HepG2 (cell line): Measurements from ENCODE around the gene MRM1. TPM values are rescaled to one million over a fixed set of nuclear protein-coding genes. Genes with fewer than 3 reads are reported as not detected.

Experiments used
- ATAC-seq: fragments of 200-7000 bp; cut with Tn5 transposase; 3 replicates; pipeline ENCODE4 v1.9.1; 2020; ENCODE audit warnings: mild to moderate bottlenecking, moderate library complexity
- BruUV-seq: library from RNA; stranded (reverse); fragments of 400-500 nt; replicated peaks from 2 replicates; lab custom pipeline; 2021; lab: Mats Ljungman, UMichigan
- CTCF ChIA-PET: fragments of 300-600 bp; formaldehyde crosslinking; extraction: SDS; loops from one replicate; lab custom pipeline; 2021; ENCODE audit warnings: low total read pairs, inconsistent platforms, low intra/inter-chr PET ratio; lab: Yijun Ruan, JAX
- POLR2A ChIA-PET: fragments of 350-600 bp; sonication (Branson Sonifier 250); formaldehyde crosslinking; loops from one replicate; lab custom pipeline; 2020; ENCODE audit warnings: antibody characterized with exemption, inconsistent platforms; lab: Yijun Ruan, JAX
- DNase-seq: peaks from one replicate; pipeline ENCODE4 v3.0.0-alpha.2; 2015; ENCODE audit warnings: low spot score
- FAIRE-seq: peaks from 3 replicates; lab custom pipeline; 2011; peaks lifted over from hg19 to GRCh38; lab: Jason Lieb, UNC
- H2AFZ ChIP-seq: one replicate; pipeline ENCODE4 v1.6.1; 2011; ENCODE audit warnings: low read length, inconsistent platforms
- H3K27ac ChIP-seq: fragments of 300-600 bp; 3 replicates; pipeline ENCODE4 v1.8.0; 2011; ENCODE audit warnings: mixed run types, mild to moderate bottlenecking, mixed read lengths, low read length, inconsistent platforms; ENCODE audit not compliant: insufficient read depth; ENCODE audit errors: extremely low read length
- H3K27me3 ChIP-seq, 2 experiments: fragments of 200-600 bp in 1 of 2; 2 replicates in 1 of 2; 3 replicates in 1 of 2; pipeline versions ENCODE4 v1.6.0 to v1.8.0; 2011; ENCODE audit warnings: low read length in 2 of 2, mild to moderate bottlenecking in 2 of 2, moderate library complexity in 2 of 2, inconsistent platforms in 1 of 2; ENCODE audit not compliant: insufficient read depth in 2 of 2, control insufficient read depth in 1 of 2
- H3K36me3 ChIP-seq, 2 experiments: fragments of 200-600 bp in 1 of 2; replicated peaks in 1 of 2; 2 replicates in 1 of 2; 3 replicates in 1 of 2; pipeline versions ENCODE4 v1.5.1 to v1.8.0; 2011; ENCODE audit warnings: low read length in 2 of 2, inconsistent platforms in 1 of 2; ENCODE audit not compliant: insufficient read depth in 2 of 2, control insufficient read depth in 1 of 2
- H3K4me1 ChIP-seq: 2 replicates; pipeline ENCODE4 v1.5.1; 2012; ENCODE audit warnings: low read length, inconsistent platforms; ENCODE audit not compliant: insufficient read depth
- H3K4me2 ChIP-seq: 2 replicates; pipeline ENCODE4 v1.6.0; 2011; ENCODE audit warnings: low read depth, low read length, inconsistent platforms
- H3K4me3 ChIP-seq, 3 experiments: fragments of 200-600 bp in 1 of 3; sonication (generic), shearing (Covaris generic) in 1 of 3; replicated peaks in 1 of 3; 2 replicates each; pipeline ENCODE4 v1.5.1; 2011 to 2016; ENCODE audit warnings: low read length in 3 of 3, inconsistent platforms in 2 of 3, low read depth in 2 of 3, mild to moderate bottlenecking in 2 of 3, control low read depth in 1 of 3, mixed read lengths in 1 of 3; ENCODE audit not compliant: insufficient read depth in 1 of 3
- H3K79me2 ChIP-seq: one replicate; pipeline ENCODE4 v1.6.1; 2011; ENCODE audit warnings: low read length, inconsistent platforms; ENCODE audit not compliant: insufficient read depth
- H3K9ac ChIP-seq: 2 replicates; pipeline ENCODE4 v1.6.0; 2011; ENCODE audit warnings: mild to moderate bottlenecking, low read depth, low read length, inconsistent platforms; ENCODE audit not compliant: insufficient read depth
- H3K9me3 ChIP-seq: 2 replicates; pipeline ENCODE4 v1.5.1; 2012; ENCODE audit warnings: mild to moderate bottlenecking, low read length
- H4K20me1 ChIP-seq: 2 replicates; pipeline ENCODE4 v1.6.0; 2011; ENCODE audit warnings: inconsistent platforms, mild to moderate bottlenecking, low read length, moderate library complexity; ENCODE audit not compliant: insufficient read depth
- AKNA ChIP-seq: sonication (generic); formaldehyde crosslinking; IDR thresholded peaks from 2 replicates; pipeline ENCODE4 v1.4.0; 2020; ENCODE audit warnings: missing genetic modification reagents, borderline replicate concordance
- ARID3A ChIP-seq: IDR thresholded peaks from 2 replicates; pipeline ENCODE4 v1.6.1; 2012; ENCODE audit warnings: low read depth, low read length, improper control_type of control experiment
- FOXJ3 ChIP-seq: sonication (generic); formaldehyde crosslinking; IDR thresholded peaks from 2 replicates; pipeline ENCODE4 v1.4.0; 2020; ENCODE audit warnings: missing genetic modification reagents, mild to moderate bottlenecking, borderline replicate concordance
- GATA4 ChIP-seq: sonication (generic); IDR thresholded peaks from 2 replicates; pipeline ENCODE4 v1.6.1; 2016; ENCODE audit warnings: antibody characterized with exemption, low read depth, borderline replicate concordance
- MXD1 ChIP-seq: sonication (generic); formaldehyde crosslinking; IDR thresholded peaks from 2 replicates; pipeline ENCODE4 v1.4.0; 2020; ENCODE audit warnings: mild to moderate bottlenecking, missing genetic modification reagents
- NCOR1 ChIP-seq: fragments of 200-600 bp; sonication (generic); IDR thresholded peaks from 2 replicates; pipeline ENCODE4 v1.7.0; 2017; ENCODE audit warnings: antibody characterized with exemption, low read length, borderline replicate concordance
- THAP11 ChIP-seq: IDR thresholded peaks from 2 replicates; pipeline ENCODE4 v1.6.1; 2016; ENCODE audit warnings: missing biosample characterization, missing genetic modification reagents
- TOPORS ChIP-seq: sonication (generic); formaldehyde crosslinking; IDR thresholded peaks from 2 replicates; pipeline ENCODE4 v1.8.0; 2023; ENCODE audit warnings: mild to moderate bottlenecking, missing genetic modification reagents
- TP53 ChIP-seq: sonication (generic); formaldehyde crosslinking; conservative IDR thresholded peaks from 2 replicates; pipeline ENCODE4 v1.4.0; 2020; ENCODE audit warnings: missing genetic modification reagents
- ZNF253 ChIP-seq: sonication (generic); formaldehyde crosslinking; IDR thresholded peaks from 2 replicates; pipeline ENCODE4 v1.8.0; 2022; ENCODE audit warnings: mild to moderate bottlenecking, missing genetic modification reagents, borderline replicate concordance
- WGBS: methylation state at CpG from one replicate; pipeline ENCODE4 v1.1.6; 2017; ENCODE audit warnings: low lambda C conversion rate; 5-methylcytosine and 5-hydroxymethylcytosine counted together
- in situ Hi-C: cut with HindIII; loops from 2 replicates; pipeline ENCODE4 v1.10.0; 2017; ENCODE audit warnings: low pct_unique_long_range_greater_than_20kb; ENCODE audit not compliant: extremely low pct_ligation_motif_present
- intact Hi-C: fragments of 100-400 bp; cut with micrococcal nuclease; formaldehyde crosslinking; loops from one replicate; pipeline ENCODE4 v1.10.0; 2022; ENCODE audit not compliant: unreplicated experiment
- polyA plus RNA-seq, 8 experiments: library from polyadenylated mRNA; depleted of rRNA in 3 of 8; stranded (reverse) in 7 of 8; unstranded in 1 of 8; fragments of >200 nt; fragmentation: Illumina TruSeq in 4 of 8; extraction: Trizol in 4 of 8; gene quantifications; 2 replicates each; pipeline versions ENCODE4 v1.2.1 to v1.2.3, GENCODE V29; 2011 to 2016; ENCODE audit warnings: low read depth in 4 of 8, missing spikeins in 1 of 8, mixed read lengths in 1 of 8; ENCODE audit not compliant: insufficient read depth in 1 of 8
- total RNA-seq, 5 experiments: library from RNA; depleted of rRNA; stranded (reverse); fragments of >200 nt; fragmentation: Illumina TruSeq; extraction: Trizol; gene quantifications; 2 replicates each; pipeline ENCODE4 v1.2.3, GENCODE V29; 2016; ENCODE audit warnings: low read depth in 1 of 5

The MRM1 gene
- total and polyA plus RNA-seq, 2 of the 13 experiments (the other 11 are each of a cell fraction or from before 2014, with no cell fraction given) = 4.1 to 11.3 TPM

- POLR2A ChIA-PET = interaction anchor here (1.6 kb wide), 1 partner anchor 18 kb away, joined by 5 read pairs; the partner anchor contains the start of gene MRM1
- no peak overlapping the region for H3K4me2 ChIP-seq
- H3K36me3 ChIP-seq = peaks cover 22 to 78% of the 10 kb centered on the region in 2 experiments
- in situ Hi-C loops (no loop called here), intact Hi-C loops (no loop called here)
- H3K9ac ChIP-seq = no peak overlapping the region
- no TSS peak for BruUV-seq
- 20% methylated on average over 1 of the region's 1 CpG for WGBS
- no peaks in the 10 kb centered on the region for H4K20me1 ChIP-seq
- FAIRE-seq = no peak
- H3K4me1 ChIP-seq = peaks cover 14% of the 10 kb centered on the region; the same call in 1 of the 2 replicates
- DNase-seq = peak; percentile 39
- H3K9me3 ChIP-seq = no peaks in the 10 kb centered on the region
- 0 out of 2 replicates have a peak, but pooled peaks have one; percentile 17 for TF ChIP-seq ARID3A
- TF ChIP-seq TP53 (CRISPR knock-in tag) = no peak
- peak; percentile 70; the same call in 1 of the 2 replicates for TF ChIP-seq NCOR1
- no peaks in the 10 kb centered on the region for H3K79me2 ChIP-seq
- no peak overlapping the region for H2AFZ ChIP-seq
- no peaks in the 10 kb centered on the region for H3K27me3 ChIP-seq
- peak overlapping the region; percentile 48 for H3K27ac ChIP-seq
- ATAC-seq = peak; percentile 37
- no peak overlapping the region for H3K4me3 ChIP-seq
- CTCF ChIA-PET = no interaction called here
Measured at GRCh38 chr17:36583787-36584186, 17.6 kb upstream of the MRM1 start.

GRCh38 chr17:36586138-36586537, 15.2 kb upstream of the MRM1 start:
- POLR2A ChIA-PET = interaction anchor here (1.2 kb wide), 1 partner anchor 41 kb away, joined by 3 read pairs; the partner anchor contains the start of gene GGNBP2
- in situ Hi-C loops = no loop called here
- ATAC-seq = no peak
- H3K4me1 ChIP-seq = peaks cover 18% of the 10 kb centered on the region
- WGBS = 94% methylated on average over 2 of the region's 2 CpGs
- H3K27me3 ChIP-seq = no peaks in the 10 kb centered on the region
- H3K4me2 ChIP-seq = no peak overlapping the region
- no peak overlapping the region for H3K27ac ChIP-seq
- TF ChIP-seq AKNA (CRISPR knock-in tag) (no peak), MXD1 (CRISPR knock-in tag) (no peak), ZNF253 (CRISPR knock-in tag) (no peak), FOXJ3 (no peak), THAP11 (CRISPR knock-in tag) (no peak), TOPORS (no peak), GATA4 (no peak)
- H2AFZ ChIP-seq = no peak overlapping the region
- no peaks in the 10 kb centered on the region for H3K9me3 ChIP-seq
- peaks cover 17 to 68% of the 10 kb centered on the region in 2 experiments for H3K36me3 ChIP-seq
- no peak for DNase-seq
- H3K4me3 ChIP-seq = no peak overlapping the region
- no TSS peak for BruUV-seq
- H3K9ac ChIP-seq = no peak overlapping the region
- CTCF ChIA-PET = no interaction called here
- H3K79me2 ChIP-seq = no peaks in the 10 kb centered on the region
- no peaks in the 10 kb centered on the region for H4K20me1 ChIP-seq
- no peak for FAIRE-seq
- intact Hi-C loops = no loop called here
